SU-DHL-6 (cell line): ENCODE results near the gene C19orf33.

Experiments
- H2AFZ ChIP-seq: fragments of 200-600 bp; sonication (generic); 2 replicates; pipeline ENCODE4 v1.6.1; 2014; ENCODE audit warnings: low read depth, mild to moderate bottlenecking, moderate library complexity, mixed read lengths, antibody characterized with exemption, low read length; ENCODE audit not compliant: severe bottlenecking
- H3F3A ChIP-seq: fragments of 200-600 bp; shearing (Covaris generic); 2 replicates; pipeline ENCODE4 v1.6.0; 2016; ENCODE audit warnings: antibody characterized with exemption, mild to moderate bottlenecking; ENCODE audit not compliant: insufficient read depth
- H3K27ac ChIP-seq: fragments of 200-600 bp; sonication (generic); 2 replicates; pipeline ENCODE4 v1.5.1; 2016; ENCODE audit warnings: low read depth, mild to moderate bottlenecking, low read length, moderate library complexity, mixed read lengths
- H3K27me3 ChIP-seq: fragments of 200-600 bp; sonication (generic), shearing (Covaris generic); 2 replicates; pipeline ENCODE4 v1.6.0; 2014; ENCODE audit warnings: mild to moderate bottlenecking, low read length
- H3K36me3 ChIP-seq: fragments of 200-600 bp; sonication (generic); 2 replicates; pipeline ENCODE4 v1.6.1; 2014; ENCODE audit warnings: mild to moderate bottlenecking, low read length, mixed read lengths
- H3K4me2 ChIP-seq: fragments of 300-600, 200-600 bp; shearing (Covaris generic), sonication (generic); 2 replicates; pipeline ENCODE4 v1.6.0; 2014; ENCODE audit warnings: low read length, low read depth, mild to moderate bottlenecking; ENCODE audit not compliant: poor library complexity, severe bottlenecking
- H3K4me3 ChIP-seq: fragments of 200-600 bp; sonication (generic); 2 replicates; pipeline ENCODE4 v1.5.1; 2014; ENCODE audit warnings: antibody characterized with exemption, low read length, mild to moderate bottlenecking, mixed read lengths; ENCODE audit not compliant: insufficient read depth, poor library complexity, severe bottlenecking
- H3K79me2 ChIP-seq: fragments of 200-600 bp; sonication (generic); 2 replicates; pipeline ENCODE4 v1.6.1; 2014; ENCODE audit warnings: mild to moderate bottlenecking, low read length, moderate library complexity; ENCODE audit not compliant: insufficient read depth
- H3K9ac ChIP-seq: fragments of 200-600 bp; sonication (generic); 2 replicates; pipeline ENCODE4 v1.7.0; 2014; ENCODE audit warnings: mild to moderate bottlenecking, low read length
- H3K9me2 ChIP-seq: fragments of 200-600 bp; sonication (generic); replicated peaks from 2 replicates; pipeline ENCODE4 v1.6.1; 2014; ENCODE audit warnings: low read length; ENCODE audit not compliant: insufficient read depth
- H3K9me3 ChIP-seq: fragments of 200-600 bp; sonication (generic); 2 replicates; pipeline ENCODE4 v1.6.1; 2014; ENCODE audit warnings: low read length, mixed read lengths; ENCODE audit not compliant: insufficient read depth
- H4K20me1 ChIP-seq: fragments of 200-600 bp; sonication (generic); 2 replicates; pipeline ENCODE4 v1.6.1; 2014; ENCODE audit warnings: low read depth, mild to moderate bottlenecking, antibody characterized with exemption, low read length, moderate library complexity, mixed read lengths
- CTCF ChIP-seq: fragments of 200-600 bp; sonication (generic); IDR thresholded peaks from one replicate; pipeline ENCODE4 v1.5.1; 2017; ENCODE audit warnings: antibody characterized with exemption, mild to moderate bottlenecking, low read length, moderate library complexity; ENCODE audit not compliant: insufficient read depth, poor library complexity, severe bottlenecking
- EZH2phosphoT487 ChIP-seq: fragments of 200-600 bp; sonication (generic), shearing (Covaris generic); conservative IDR thresholded peaks from 2 replicates; pipeline ENCODE4 v1.6.1; 2018; ENCODE audit warnings: mild to moderate bottlenecking, antibody characterized with exemption, low read length, moderate library complexity, mixed read lengths

C19orf33 gene

GRCh38 chr19:38304352-38304865, 358 bp downstream of the C19orf33 start:
- no peaks in the 10 kb centered on the region for H4K20me1 ChIP-seq
- no peaks in the 10 kb centered on the region for H3K27me3 ChIP-seq
- H3K27ac ChIP-seq: no peak overlapping the region
- no peaks in the 10 kb centered on the region for H3K9me3 ChIP-seq
- H3K79me2 ChIP-seq: no peaks in the 10 kb centered on the region
- no peaks in the 10 kb centered on the region for H3F3A ChIP-seq
- H3K9me2 ChIP-seq: no peaks in the 10 kb centered on the region
- no peak overlapping the region for H3K4me3 ChIP-seq
- no peak overlapping the region for H3K9ac ChIP-seq
- H3K36me3 ChIP-seq: no peaks in the 10 kb centered on the region
- H2AFZ ChIP-seq: no peak overlapping the region
- TF ChIP-seq CTCF (no peak), EZH2phosphoT487 (no peak)
- H3K4me2 ChIP-seq: no peak overlapping the region

- no peaks in the 10 kb centered on the region for H3K79me2 ChIP-seq
- no peaks in the 10 kb centered on the region for H3F3A ChIP-seq
- no peaks in the 10 kb centered on the region for H3K27me3 ChIP-seq
- H3K4me3 ChIP-seq: no peak overlapping the region
- H3K27ac ChIP-seq: no peak overlapping the region
- no peak overlapping the region for H3K9ac ChIP-seq
- no peak overlapping the region for H2AFZ ChIP-seq
- TF ChIP-seq EZH2phosphoT487 (no peak), CTCF (no peak)
- H3K9me3 ChIP-seq: no peaks in the 10 kb centered on the region
- no peaks in the 10 kb centered on the region for H4K20me1 ChIP-seq
- H3K9me2 ChIP-seq: no peaks in the 10 kb centered on the region
- no peak overlapping the region for H3K4me2 ChIP-seq
- H3K36me3 ChIP-seq: no peaks in the 10 kb centered on the region
Observed at GRCh38 chr19:38304866-38305429, 897 bp downstream of the C19orf33 start.

GRCh38 chr19:38306236-38306635, 2.2 kb downstream of the C19orf33 start:
- no peaks in the 10 kb centered on the region for H3F3A ChIP-seq
- H3K9me2 ChIP-seq: no peaks in the 10 kb centered on the region
- H4K20me1 ChIP-seq: no peaks in the 10 kb centered on the region
- no peaks in the 10 kb centered on the region for H3K36me3 ChIP-seq
- H3K9me3 ChIP-seq: no peaks in the 10 kb centered on the region
- no peaks in the 10 kb centered on the region for H3K27me3 ChIP-seq
- H3K4me2 ChIP-seq: no peak overlapping the region
- H3K79me2 ChIP-seq: no peaks in the 10 kb centered on the region
- TF ChIP-seq EZH2phosphoT487 (no peak), CTCF (no peak)
- H3K4me3 ChIP-seq: no peak overlapping the region
- no peak overlapping the region for H2AFZ ChIP-seq
- no peak overlapping the region for H3K9ac ChIP-seq
- no peak overlapping the region for H3K27ac ChIP-seq
